Ovary (tissue), 3 donors: ENCODE measurements around the gene FEM1B.

Experiments
- POLR2A ChIP-seq: fragments of 450-650 bp; IDR thresholded peaks from one replicate; pipeline ENCODE4 v1.6.1; 2017; ENCODE audit warnings: antibody characterized with exemption, mild to moderate bottlenecking, moderate library complexity
- TF ChIP-seq, protein P1 (sequence below), 3 donors: fragments of 450-650 bp in 2 of 3; fragments of 200-600 bp in 1 of 3; IDR thresholded peaks; one replicate each; pipeline versions ENCODE4 v1.5.1 to v1.8.0; 2016 to 2022; ENCODE audit warnings: antibody characterized with exemption in 3 of 3, mild to moderate bottlenecking in 1 of 3
- donor health status: DM: no; HTN: no; CAD: no.

DNA sequence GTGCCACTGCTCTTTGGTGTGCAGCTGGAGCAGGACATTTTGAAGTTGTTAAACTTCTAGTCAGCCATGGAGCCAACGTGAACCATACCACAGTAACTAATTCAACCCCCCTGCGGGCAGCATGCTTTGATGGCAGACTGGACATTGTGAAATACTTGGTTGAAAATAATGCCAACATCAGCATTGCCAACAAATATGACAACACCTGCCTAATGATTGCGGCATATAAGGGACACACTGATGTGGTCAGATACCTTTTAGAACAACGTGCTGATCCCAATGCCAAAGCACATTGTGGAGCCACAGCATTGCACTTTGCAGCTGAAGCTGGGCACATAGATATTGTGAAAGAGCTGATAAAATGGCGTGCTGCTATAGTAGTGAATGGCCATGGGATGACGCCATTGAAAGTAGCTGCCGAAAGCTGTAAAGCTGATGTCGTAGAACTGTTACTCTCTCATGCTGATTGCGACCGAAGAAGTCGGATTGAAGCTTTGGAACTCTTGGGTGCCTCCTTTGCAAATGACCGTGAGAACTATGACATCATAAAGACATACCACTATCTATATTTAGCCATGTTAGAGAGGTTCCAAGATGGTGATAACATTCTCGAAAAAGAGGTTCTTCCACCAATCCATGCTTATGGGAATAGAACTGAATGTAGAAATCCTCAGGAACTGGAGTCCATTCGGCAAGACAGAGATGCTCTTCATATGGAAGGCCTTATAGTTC lies 12.2 kb downstream of the FEM1B start:
- TF ChIP-seq, protein P1, sequence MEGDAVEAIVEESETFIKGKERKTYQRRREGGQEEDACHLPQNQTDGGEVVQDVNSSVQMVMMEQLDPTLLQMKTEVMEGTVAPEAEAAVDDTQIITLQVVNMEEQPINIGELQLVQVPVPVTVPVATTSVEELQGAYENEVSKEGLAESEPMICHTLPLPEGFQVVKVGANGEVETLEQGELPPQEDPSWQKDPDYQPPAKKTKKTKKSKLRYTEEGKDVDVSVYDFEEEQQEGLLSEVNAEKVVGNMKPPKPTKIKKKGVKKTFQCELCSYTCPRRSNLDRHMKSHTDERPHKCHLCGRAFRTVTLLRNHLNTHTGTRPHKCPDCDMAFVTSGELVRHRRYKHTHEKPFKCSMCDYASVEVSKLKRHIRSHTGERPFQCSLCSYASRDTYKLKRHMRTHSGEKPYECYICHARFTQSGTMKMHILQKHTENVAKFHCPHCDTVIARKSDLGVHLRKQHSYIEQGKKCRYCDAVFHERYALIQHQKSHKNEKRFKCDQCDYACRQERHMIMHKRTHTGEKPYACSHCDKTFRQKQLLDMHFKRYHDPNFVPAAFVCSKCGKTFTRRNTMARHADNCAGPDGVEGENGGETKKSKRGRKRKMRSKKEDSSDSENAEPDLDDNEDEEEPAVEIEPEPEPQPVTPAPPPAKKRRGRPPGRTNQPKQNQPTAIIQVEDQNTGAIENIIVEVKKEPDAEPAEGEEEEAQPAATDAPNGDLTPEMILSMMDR (IDR thresholded peaks at IDR 0.05) = no peak
- no peak for TF ChIP-seq POLR2A
